ENCODE measurements around the gene FRRS1L. TPM values are rescaled to one million over a fixed set of nuclear protein-coding genes. Genes with fewer than 3 reads are reported as not detected.
A peak's percentile ranks its signal among the peaks of the same experiment; 100 is the strongest.

Gene FRRS1L
- total RNA-seq: 82.2 TPM

GRCh38 chr9:109166771-109167601 lies at the start of gene FRRS1L:
Gene FRRS1L (minus strand): TSS chr9:109167249. CDS start chr9:109167138, 111 bp downstream.
- DNase-seq: peak; percentile 55

GRCh38 chr9:109214414-109214813 lies 47.4 kb upstream of the FRRS1L start:
- DNase-seq: no peak

- no peak for DNase-seq
Observed at GRCh38 chr9:109213285-109214121, 46.5 kb upstream of the FRRS1L start.

- no peak for DNase-seq
Observed at GRCh38 chr9:109212768-109213167, 45.7 kb upstream of the FRRS1L start.

- no peak for DNase-seq
Observed at GRCh38 chr9:109206670-109207069, 39.6 kb upstream of the FRRS1L start.

GRCh38 chr9:109205526-109205925 lies 38.5 kb upstream of the FRRS1L start:
- no peak for DNase-seq

- no peak for DNase-seq
Observed at GRCh38 chr9:109203761-109204360, 36.8 kb upstream of the FRRS1L start.

- DNase-seq: no peak
Observed at GRCh38 chr9:109199676-109200075, 32.6 kb upstream of the FRRS1L start.

GRCh38 chr9:109198736-109199382 lies 31.8 kb upstream of the FRRS1L start:
- DNase-seq: no peak

GRCh38 chr9:109193974-109194556 lies 27.0 kb upstream of the FRRS1L start:
- no peak for DNase-seq

- no peak for DNase-seq
Observed at GRCh38 chr9:109192732-109193361, 25.8 kb upstream of the FRRS1L start.

- no peak for DNase-seq
Observed at GRCh38 chr9:109191746-109192145, 24.7 kb upstream of the FRRS1L start.

- no peak for DNase-seq
Observed at GRCh38 chr9:109190151-109190550, 23.1 kb upstream of the FRRS1L start.

GRCh38 chr9:109186857-109187520 lies 19.9 kb upstream of the FRRS1L start:
- no peak for DNase-seq

GRCh38 chr9:109182940-109183798 lies 16.1 kb upstream of the FRRS1L start:
- no peak for DNase-seq

- DNase-seq: no peak
Observed at GRCh38 chr9:109182550-109182939, 15.5 kb upstream of the FRRS1L start.

- no peak for DNase-seq
Observed at GRCh38 chr9:109181284-109181683, 14.2 kb upstream of the FRRS1L start.

GRCh38 chr9:109179801-109180523 lies 12.9 kb upstream of the FRRS1L start:
- DNase-seq: peak; percentile 18

GRCh38 chr9:109176963-109177362 lies 9.9 kb upstream of the FRRS1L start:
- DNase-seq: no peak

Measured in occipital lobe (tissue), 2 donors.